ENCODE measurements around the gene CLDN2. TPM values are rescaled to one million over a fixed set of nuclear protein-coding genes. Genes with fewer than 3 reads are reported as not detected.

CLDN2 gene
- total RNA-seq, 3 donors from 2014 or later (not counting 1 experiment from before 2014, with no cell fraction given) = not detected

GRCh38 chrX:106906361-106906760, 13.8 kb upstream of the CLDN2 start:
- ATAC-seq (no peak), DNase-seq (no peak)
- Histone ChIP-seq H3K9me3 (ENCODE audit: control insufficient read depth, insufficient read depth, low read length) (no peaks in the 10 kb centered on the region), H3K4me3 (ENCODE audit: low read length) (no peak overlapping the region), H3K27ac (ENCODE audit: low read length) (no peak overlapping the region), H3K36me3 (ENCODE audit: control insufficient read depth, insufficient read depth, low read length) (no peaks in the 10 kb centered on the region), H3K27me3 (ENCODE audit: control insufficient read depth, insufficient read depth, low read length) (no peaks in the 10 kb centered on the region), H3K4me1 (ENCODE audit: control insufficient read depth, insufficient read depth, low read length) (no peaks in the 10 kb centered on the region)
- Mint-ChIP-seq H3K9me3 (no peaks in the 10 kb centered on the region), H3K27ac (no peak overlapping the region), H3K27me3 (ENCODE audit: low read depth in 2 of 2) (peaks cover 2 to 5% of the 10 kb centered on the region in 2 donors), H3K4me3 (no peak overlapping the region), H3K4me1 (no peaks in the 10 kb centered on the region), H3K36me3 (no peaks in the 10 kb centered on the region)
- TF ChIP-seq, protein P1, sequence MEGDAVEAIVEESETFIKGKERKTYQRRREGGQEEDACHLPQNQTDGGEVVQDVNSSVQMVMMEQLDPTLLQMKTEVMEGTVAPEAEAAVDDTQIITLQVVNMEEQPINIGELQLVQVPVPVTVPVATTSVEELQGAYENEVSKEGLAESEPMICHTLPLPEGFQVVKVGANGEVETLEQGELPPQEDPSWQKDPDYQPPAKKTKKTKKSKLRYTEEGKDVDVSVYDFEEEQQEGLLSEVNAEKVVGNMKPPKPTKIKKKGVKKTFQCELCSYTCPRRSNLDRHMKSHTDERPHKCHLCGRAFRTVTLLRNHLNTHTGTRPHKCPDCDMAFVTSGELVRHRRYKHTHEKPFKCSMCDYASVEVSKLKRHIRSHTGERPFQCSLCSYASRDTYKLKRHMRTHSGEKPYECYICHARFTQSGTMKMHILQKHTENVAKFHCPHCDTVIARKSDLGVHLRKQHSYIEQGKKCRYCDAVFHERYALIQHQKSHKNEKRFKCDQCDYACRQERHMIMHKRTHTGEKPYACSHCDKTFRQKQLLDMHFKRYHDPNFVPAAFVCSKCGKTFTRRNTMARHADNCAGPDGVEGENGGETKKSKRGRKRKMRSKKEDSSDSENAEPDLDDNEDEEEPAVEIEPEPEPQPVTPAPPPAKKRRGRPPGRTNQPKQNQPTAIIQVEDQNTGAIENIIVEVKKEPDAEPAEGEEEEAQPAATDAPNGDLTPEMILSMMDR (IDR thresholded peaks at IDR 0.05) = no peak
- WGBS (ENCODE audit: insufficient coverage) = 72% methylated on average over 6 of the region's 6 CpGs
- intact Hi-C loops (cut with micrococcal nuclease) = no loop called here

DNA sequence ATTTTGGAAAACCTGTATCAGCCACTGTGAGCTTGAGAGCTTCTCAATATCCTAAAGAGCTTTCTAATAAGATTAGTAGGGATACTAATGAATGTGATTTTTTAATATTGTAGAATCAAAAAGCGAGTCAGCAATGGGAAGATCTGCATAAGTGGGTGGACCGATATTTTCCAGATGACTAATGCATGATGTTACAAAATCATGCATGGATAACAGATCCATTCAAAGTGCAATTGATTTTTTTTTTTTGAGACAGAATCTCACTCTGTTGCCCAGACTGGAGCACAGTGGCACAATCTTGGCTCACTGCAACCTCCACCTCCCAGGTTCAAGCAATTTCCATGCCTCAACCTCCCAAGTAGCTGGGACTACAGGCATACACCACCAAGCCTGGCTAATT, 7.3 kb upstream of the CLDN2 start:
- Mint-ChIP-seq H3K36me3 (no peaks in the 10 kb centered on the region), H3K27ac (no peak overlapping the region), H3K9me3 (no peaks in the 10 kb centered on the region), H3K4me3 (no peak overlapping the region), H3K27me3 (ENCODE audit: low read depth in 2 of 2) (peaks cover 14 to 21% of the 10 kb centered on the region in 2 donors), H3K4me1 (peaks cover 5 to 6% of the 10 kb centered on the region in 2 donors)
- no peak for ATAC-seq
- TF ChIP-seq, protein P1 (IDR thresholded peaks at IDR 0.05) = no peak
- intact Hi-C loops (cut with micrococcal nuclease) = no loop called here
- Histone ChIP-seq H3K9me3 (ENCODE audit: control insufficient read depth, insufficient read depth, low read length) (no peaks in the 10 kb centered on the region), H3K4me3 (ENCODE audit: low read length) (no peak overlapping the region), H3K27me3 (ENCODE audit: control insufficient read depth, insufficient read depth, low read length) (no peaks in the 10 kb centered on the region), H3K27ac (ENCODE audit: low read length) (no peak overlapping the region), H3K4me1 (ENCODE audit: control insufficient read depth, insufficient read depth, low read length) (peaks cover under 1% of the 10 kb centered on the region), H3K36me3 (ENCODE audit: control insufficient read depth, insufficient read depth, low read length) (no peaks in the 10 kb centered on the region)
- DNase-seq = no peak
- 86% methylated on average over 2 of the region's 2 CpGs for whole genome bisulfite sequencing (ENCODE audit: insufficient coverage)

GRCh38 chrX:106917830-106918500, 2.2 kb upstream of the CLDN2 start:
- H3K9me3 Mint-ChIP-seq = no peaks in the 10 kb centered on the region
- H3K9me3 ChIP-seq (ENCODE audit: control insufficient read depth, insufficient read depth, low read length) = no peaks in the 10 kb centered on the region
- DNase-seq (peak in 1 of 2 donors; percentile 52), ATAC-seq (no peak)
- 30% methylated on average over 5 of the region's 6 CpGs for WGBS (ENCODE audit: insufficient coverage)
- H3K36me3 ChIP-seq (ENCODE audit: control insufficient read depth, insufficient read depth, low read length) = no peaks in the 10 kb centered on the region
- H3K4me3 Mint-ChIP-seq = no peak overlapping the region
- peaks cover 6 to 12% of the 10 kb centered on the region in 2 donors for H3K27me3 Mint-ChIP-seq (ENCODE audit: low read depth in 2 of 2)
- peaks cover 6% of the 10 kb centered on the region for H3K4me1 ChIP-seq (ENCODE audit: control insufficient read depth, insufficient read depth, low read length)
- peaks cover 8 to 9% of the 10 kb centered on the region in 2 donors for H3K4me1 Mint-ChIP-seq
- TF ChIP-seq, protein P1 (IDR thresholded peaks at IDR 0.05) = no peak
- H3K36me3 Mint-ChIP-seq = no peaks in the 10 kb centered on the region
- H3K27ac ChIP-seq (ENCODE audit: low read length) = no peak overlapping the region
- no peak overlapping the region for H3K27ac Mint-ChIP-seq
- no peak overlapping the region for H3K4me3 ChIP-seq (ENCODE audit: low read length)
- no peaks in the 10 kb centered on the region for H3K27me3 ChIP-seq (ENCODE audit: control insufficient read depth, insufficient read depth, low read length)
- intact Hi-C loops (cut with micrococcal nuclease) = no loop called here

DNA sequence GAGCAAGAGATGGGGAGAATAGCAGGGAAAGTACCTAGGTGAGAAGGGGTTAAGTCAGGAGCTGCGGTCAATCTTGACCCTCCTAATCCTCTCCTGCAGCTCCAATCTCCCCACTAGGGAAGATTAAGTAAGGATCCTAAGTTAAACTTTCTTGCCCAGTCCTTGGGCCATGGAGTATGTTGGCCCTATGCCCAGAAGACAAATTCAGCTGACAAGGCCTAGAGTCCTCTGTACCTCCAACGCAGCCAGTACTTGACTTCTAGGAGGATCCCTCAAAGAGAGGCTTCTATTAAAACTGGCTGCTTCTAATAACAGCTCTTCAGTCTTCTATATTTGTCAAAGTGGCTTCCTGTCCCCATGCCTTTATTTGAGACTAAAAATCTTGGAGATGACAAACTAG, 1.4 kb downstream of the CLDN2 start:
- Histone ChIP-seq H3K36me3 (ENCODE audit: control insufficient read depth, insufficient read depth, low read length) (no peaks in the 10 kb centered on the region), H3K27me3 (ENCODE audit: control insufficient read depth, insufficient read depth, low read length) (no peaks in the 10 kb centered on the region), H3K9me3 (ENCODE audit: control insufficient read depth, insufficient read depth, low read length) (no peaks in the 10 kb centered on the region), H3K27ac (ENCODE audit: low read length) (no peak overlapping the region), H3K4me1 (ENCODE audit: control insufficient read depth, insufficient read depth, low read length) (peaks cover 6% of the 10 kb centered on the region), H3K4me3 (ENCODE audit: low read length) (no peak overlapping the region)
- 90% methylated on average over 1 of the region's 2 CpGs for WGBS (ENCODE audit: insufficient coverage)
- ATAC-seq (no peak), DNase-seq (no peak)
- TF ChIP-seq, protein P1 (IDR thresholded peaks at IDR 0.05) = no peak
- intact Hi-C loops (cut with micrococcal nuclease) = no loop called here
- Mint-ChIP-seq H3K27me3 (ENCODE audit: low read depth in 2 of 2) (peaks cover 0 to 3% of the 10 kb centered on the region in 2 donors), H3K4me1 (peaks cover 8 to 9% of the 10 kb centered on the region in 2 donors), H3K4me3 (no peak overlapping the region), H3K27ac (no peak overlapping the region), H3K9me3 (no peaks in the 10 kb centered on the region), H3K36me3 (no peaks in the 10 kb centered on the region)
